Measurements from ENCODE around the gene SNED1.

GRCh38 chr2:240972636-240973521, 25.5 kb upstream of the SNED1 start:
- no peak for TF ChIP-seq CTCF (optimal IDR thresholded peaks at IDR 0.05 in 1 of 3, IDR thresholded peaks at IDR 0.05 in 1 of 3, conservative IDR thresholded peaks at IDR 0.05 in 1 of 3; ENCODE audit: extremely low read depth in 1 of 3, insufficient read depth in 2 of 3, low read length in 3 of 3)
- no peak for TF ChIP-seq EZH2 (IDR thresholded peaks at IDR 0.05; ENCODE audit: low read length)
